ENCODE results near the gene WDR27. TPM values are rescaled to one million over a fixed set of nuclear protein-coding genes. Genes with fewer than 3 reads are reported as not detected.

The WDR27 gene
- total RNA-seq, 2 donors from 2014 or later = 17.8 to 53.1 TPM

DNA sequence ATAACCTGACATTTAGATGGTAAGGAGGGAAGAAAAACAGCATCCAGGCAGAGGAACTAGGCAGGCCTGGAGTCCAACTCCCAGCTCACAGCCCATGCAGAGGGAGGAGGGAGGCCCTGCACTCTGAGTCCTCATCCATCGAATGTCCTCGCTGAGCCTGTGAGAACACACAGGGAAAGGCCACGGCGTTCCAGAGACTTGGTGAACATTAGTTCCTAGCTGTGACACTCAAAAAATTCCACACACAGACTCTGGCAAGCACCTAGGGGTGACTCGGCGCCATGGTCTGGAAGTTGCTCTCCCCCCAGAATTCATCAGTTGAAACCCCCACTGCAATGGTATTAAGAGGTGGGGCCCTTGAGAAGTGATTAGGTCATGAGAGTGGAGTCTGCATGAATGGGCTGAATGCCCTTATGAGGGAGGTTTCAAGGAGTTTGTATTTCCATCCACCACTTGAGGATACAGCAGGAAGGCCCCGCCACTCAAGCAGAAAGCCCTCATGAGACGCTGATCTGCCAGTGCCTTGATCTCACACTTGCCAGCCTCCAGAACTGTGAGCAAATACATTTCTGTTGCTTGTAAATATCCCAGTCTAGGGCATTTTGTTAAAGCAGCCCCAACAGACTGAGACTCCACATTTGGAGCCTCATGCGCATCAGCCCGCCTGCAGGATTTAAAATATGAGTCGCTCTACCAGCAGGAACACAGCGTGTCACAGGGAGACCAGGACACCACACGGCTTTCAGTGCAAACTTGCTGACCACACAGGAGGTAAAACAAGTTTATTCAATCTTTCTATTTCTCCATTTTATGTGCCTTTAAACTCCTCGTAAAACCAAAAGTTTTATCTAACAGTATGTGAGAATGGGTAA, 73.9 kb downstream of the WDR27 start:
- Histone ChIP-seq H3K36me3 (no peaks in the 10 kb centered on the region), H3K4me1 (replicated peaks) (no peaks in the 10 kb centered on the region)
- 81% methylated on average over 14 of the region's 14 CpGs for WGBS

DNA sequence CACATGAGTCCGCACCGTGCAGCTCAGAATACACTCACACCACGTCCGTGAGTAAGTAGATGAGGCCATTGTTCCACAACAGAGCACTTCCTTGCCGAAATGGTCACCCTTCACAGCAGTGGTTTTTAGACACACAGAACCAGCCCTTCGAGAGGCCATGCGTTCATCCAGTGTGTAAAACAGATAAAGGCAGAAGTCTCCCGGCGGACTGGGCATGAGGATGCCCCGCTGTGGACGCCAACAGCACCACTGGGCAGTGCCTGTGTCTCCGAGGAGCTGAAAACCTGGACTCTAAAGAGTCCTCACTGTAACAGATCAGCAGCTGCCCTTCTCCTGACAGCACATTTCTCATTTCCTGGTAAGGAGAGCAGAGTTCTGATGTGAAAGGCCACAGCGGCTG, 75.2 kb downstream of the WDR27 start:
- Histone ChIP-seq H3K9me3 (no peaks in the 10 kb centered on the region), H3K36me3 (no peaks in the 10 kb centered on the region), H3K27me3 (replicated peaks; ENCODE audit: insufficient read depth) (no peaks in the 10 kb centered on the region), H3K4me3 (no peak overlapping the region), H3K4me1 (replicated peaks) (no peaks in the 10 kb centered on the region), H3K27ac (no peak overlapping the region)
- DNase-seq (ENCODE audit: low spot score) = no peak
- WGBS = 92% methylated on average over 13 of the region's 13 CpGs
- intact Hi-C loops (cut with DNase I) = no loop called here
- TF ChIP-seq POLR2A (IDR thresholded peaks at IDR 0.05) = no peak
- TF ChIP-seq POLR2AphosphoS5 (IDR thresholded peaks at IDR 0.05) = no peak
- no peak for TF ChIP-seq CTCF (IDR thresholded peaks at IDR 0.05)

More for the DNA sequence above, 73.9 kb downstream of the WDR27 start:
- intact Hi-C loops (cut with DNase I) = no loop called here
- Histone ChIP-seq H3K4me3 (no peak overlapping the region), H3K9me3 (no peaks in the 10 kb centered on the region), H3K27me3 (replicated peaks; ENCODE audit: insufficient read depth) (no peaks in the 10 kb centered on the region), H3K27ac (no peak overlapping the region)
- TF ChIP-seq POLR2A (IDR thresholded peaks at IDR 0.05) = no peak
- no peak for TF ChIP-seq POLR2AphosphoS5 (IDR thresholded peaks at IDR 0.05)
- TF ChIP-seq CTCF (IDR thresholded peaks at IDR 0.05) = no peak
- DNase-seq (ENCODE audit: low spot score) = no peak

GRCh38 chr6:169626169-169626568, 75.7 kb downstream of the WDR27 start:
- H3K9me3 ChIP-seq = no peaks in the 10 kb centered on the region
- no peaks in the 10 kb centered on the region for H3K27me3 ChIP-seq (replicated peaks; ENCODE audit: insufficient read depth)
- no peak overlapping the region for H3K4me3 ChIP-seq
- H3K36me3 ChIP-seq = no peaks in the 10 kb centered on the region
- 91% methylated on average over 8 of the region's 8 CpGs for WGBS
- DNase-seq (ENCODE audit: low spot score) = no peak
- no peaks in the 10 kb centered on the region for H3K4me1 ChIP-seq (replicated peaks)
- intact Hi-C loops (cut with DNase I) = no loop called here
- TF ChIP-seq POLR2AphosphoS5 (IDR thresholded peaks at IDR 0.05) = no peak
- no peak for TF ChIP-seq CTCF (IDR thresholded peaks at IDR 0.05)
- no peak for TF ChIP-seq POLR2A (IDR thresholded peaks at IDR 0.05)
- H3K27ac ChIP-seq = no peak overlapping the region

DNA sequence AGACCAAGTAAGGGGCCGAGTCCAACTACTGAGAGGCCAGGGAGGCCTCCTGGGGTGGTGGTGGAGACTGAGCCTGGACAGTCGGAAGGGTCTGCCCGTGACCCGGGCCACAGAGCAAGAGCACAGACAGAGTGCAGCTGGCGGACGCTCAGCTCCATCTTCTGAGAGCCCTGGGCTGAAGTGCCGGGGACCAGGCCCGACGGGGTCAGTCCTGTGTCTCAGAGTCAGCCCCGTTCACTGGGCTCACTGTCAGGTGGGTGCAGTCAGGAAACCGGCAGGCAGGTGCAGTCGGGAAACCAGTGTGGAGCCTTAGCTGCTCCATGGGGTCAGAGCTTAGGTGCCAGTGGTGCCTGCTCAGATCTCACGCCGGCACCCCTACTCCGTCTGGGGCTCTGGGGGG, 76.5 kb downstream of the WDR27 start:
- no peaks in the 10 kb centered on the region for H3K36me3 ChIP-seq
- no peak for DNase-seq (ENCODE audit: low spot score)
- intact Hi-C loops (cut with DNase I) = no loop called here
- no peaks in the 10 kb centered on the region for H3K27me3 ChIP-seq (replicated peaks; ENCODE audit: insufficient read depth)
- H3K4me3 ChIP-seq = no peak overlapping the region
- H3K4me1 ChIP-seq (replicated peaks) = no peaks in the 10 kb centered on the region
- WGBS = 96% methylated on average over 9 of the region's 15 CpGs
- H3K9me3 ChIP-seq = no peaks in the 10 kb centered on the region
- H3K27ac ChIP-seq = no peak overlapping the region
- TF ChIP-seq CTCF (IDR thresholded peaks at IDR 0.05) (no peak), POLR2A (IDR thresholded peaks at IDR 0.05) (no peak), POLR2AphosphoS5 (IDR thresholded peaks at IDR 0.05) (no peak)

DNA sequence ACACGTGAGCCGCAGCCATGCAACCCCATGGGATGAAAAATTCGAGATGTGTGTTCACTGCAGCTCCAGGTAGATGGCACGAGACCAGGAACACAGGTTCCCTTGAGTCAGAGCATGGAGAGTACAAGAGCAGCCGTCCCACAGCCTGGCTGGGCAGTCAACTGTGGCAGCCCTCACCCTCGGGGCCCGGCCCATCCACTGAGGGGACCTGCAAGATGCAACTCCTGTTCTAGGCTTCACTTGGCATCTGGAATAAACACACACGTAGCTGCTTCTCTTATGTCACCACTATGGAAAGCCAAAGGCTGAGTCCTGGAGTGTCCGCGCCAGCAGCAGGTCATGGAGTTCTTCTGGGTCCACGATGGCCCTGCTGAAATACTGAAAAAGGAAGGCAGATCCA, 77.0 kb downstream of the WDR27 start:
- Histone ChIP-seq H3K36me3 (no peaks in the 10 kb centered on the region), H3K9me3 (no peaks in the 10 kb centered on the region), H3K4me1 (replicated peaks) (no peaks in the 10 kb centered on the region), H3K27ac (no peak overlapping the region), H3K4me3 (no peak overlapping the region), H3K27me3 (replicated peaks; ENCODE audit: insufficient read depth) (no peaks in the 10 kb centered on the region)
- 93% methylated on average over 11 of the region's 11 CpGs for WGBS
- intact Hi-C loops (cut with DNase I) = no loop called here
- no peak for TF ChIP-seq POLR2AphosphoS5 (IDR thresholded peaks at IDR 0.05)
- no peak for TF ChIP-seq CTCF (IDR thresholded peaks at IDR 0.05)
- no peak for TF ChIP-seq POLR2A (IDR thresholded peaks at IDR 0.05)
- DNase-seq (ENCODE audit: low spot score) = no peak

Measured in prostate gland (tissue), 2 donors.